SIG-M5 (cell line): ENCODE measurements around the gene CTH.
"Not testable (repeated sequence)": the region's sequence is repeated elsewhere in the genome, so short reads cannot be mapped to it uniquely, and the experiment has no call there.

Experiments
- DNase-seq: peaks from one replicate; lab custom pipeline; 2025; lab: John Stamatoyannopoulos, UW

The CTH gene

DNA sequence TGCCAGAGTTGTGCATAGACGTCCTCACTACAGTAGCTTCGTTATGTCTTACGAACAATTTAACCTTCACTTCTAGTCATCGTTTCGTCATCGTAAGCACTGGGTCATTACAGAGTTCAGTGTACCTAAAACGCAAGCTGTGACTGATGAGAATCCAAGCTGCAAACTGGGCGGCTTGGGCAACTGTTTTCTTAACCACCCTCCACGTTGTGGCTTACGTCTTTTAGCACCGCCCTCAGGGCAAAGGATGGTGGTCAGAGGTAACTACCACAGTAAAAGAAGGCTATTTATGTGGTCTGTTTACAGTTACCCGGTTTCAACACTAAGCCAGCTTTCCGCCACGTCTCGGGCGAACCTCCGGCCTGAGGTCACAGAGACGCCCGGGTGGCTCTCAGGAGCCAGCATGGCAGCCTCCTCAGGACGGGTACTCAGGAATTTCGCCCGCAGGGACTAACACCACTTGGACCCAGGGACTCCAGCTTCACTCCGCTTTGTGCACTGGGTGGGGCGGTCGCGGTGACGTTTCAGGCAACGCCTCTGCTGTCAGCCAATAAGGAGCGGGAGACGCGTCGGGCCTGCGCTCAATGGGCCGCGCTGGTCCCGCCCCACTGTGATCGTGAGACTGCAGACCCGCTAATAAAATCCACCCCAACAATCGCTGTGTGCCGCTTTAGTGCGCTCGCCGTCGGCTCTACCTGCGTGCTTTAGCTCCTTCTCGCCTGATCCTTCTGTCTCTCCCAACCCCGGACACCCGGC lies at the start of gene CTH:
CTH (plus strand) TSS at position 665 of the 756 bp plus-strand sequence. CDS start 148 bp downstream, outside the sequence.
- peak; percentile 67 for DNase-seq

DNA sequence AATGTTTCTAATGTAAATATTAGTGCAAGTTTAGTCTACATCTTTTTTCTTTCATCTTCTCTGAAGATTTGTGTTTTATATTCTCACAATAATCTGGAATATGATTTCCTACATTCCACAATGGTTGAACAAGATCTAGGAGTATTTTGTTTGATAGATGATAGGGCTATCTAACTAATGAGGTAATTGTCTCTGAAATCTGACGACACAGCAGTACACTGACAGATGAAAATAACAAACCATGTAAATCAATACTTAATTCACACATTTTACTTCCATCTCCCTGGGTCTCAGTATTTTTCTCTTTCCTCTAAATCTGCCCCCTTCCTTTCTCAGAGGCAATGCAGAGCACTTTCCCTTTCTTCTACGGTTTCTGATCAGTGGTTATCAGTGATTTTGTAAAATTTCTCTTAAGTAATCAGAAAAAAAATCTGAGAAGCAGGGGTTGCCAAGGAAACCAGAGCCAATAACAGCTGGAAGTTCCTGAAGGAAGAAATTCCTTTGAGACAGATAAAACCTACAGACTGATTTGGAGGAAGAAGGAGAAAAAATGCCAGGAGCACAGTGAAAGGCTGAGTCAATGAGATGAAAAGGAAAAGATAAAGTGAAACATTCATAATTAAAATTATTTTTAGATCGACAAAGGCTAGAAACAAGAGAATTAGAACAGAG lies 49.2 kb upstream of the CTH start:
- DNase-seq = no peak

DNA sequence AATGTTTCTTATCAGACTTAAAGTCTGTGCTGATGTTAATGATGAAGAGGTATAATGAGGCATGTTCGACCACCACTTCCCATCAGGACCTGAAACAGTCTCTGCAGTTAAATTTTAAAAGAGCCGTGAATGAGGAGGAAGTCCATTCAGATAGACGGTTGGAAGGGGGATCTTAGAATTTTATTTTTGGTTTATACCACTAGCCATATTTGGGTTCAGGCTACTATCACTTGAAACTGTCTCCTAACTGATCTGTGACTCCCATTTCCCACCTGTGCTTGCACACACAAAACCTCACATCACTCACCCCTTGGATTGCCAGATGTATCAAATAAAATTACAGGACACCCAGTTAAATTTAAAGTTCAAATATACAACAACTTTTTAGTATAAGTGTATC lies 46.6 kb upstream of the CTH start:
- no peak for DNase-seq

DNA sequence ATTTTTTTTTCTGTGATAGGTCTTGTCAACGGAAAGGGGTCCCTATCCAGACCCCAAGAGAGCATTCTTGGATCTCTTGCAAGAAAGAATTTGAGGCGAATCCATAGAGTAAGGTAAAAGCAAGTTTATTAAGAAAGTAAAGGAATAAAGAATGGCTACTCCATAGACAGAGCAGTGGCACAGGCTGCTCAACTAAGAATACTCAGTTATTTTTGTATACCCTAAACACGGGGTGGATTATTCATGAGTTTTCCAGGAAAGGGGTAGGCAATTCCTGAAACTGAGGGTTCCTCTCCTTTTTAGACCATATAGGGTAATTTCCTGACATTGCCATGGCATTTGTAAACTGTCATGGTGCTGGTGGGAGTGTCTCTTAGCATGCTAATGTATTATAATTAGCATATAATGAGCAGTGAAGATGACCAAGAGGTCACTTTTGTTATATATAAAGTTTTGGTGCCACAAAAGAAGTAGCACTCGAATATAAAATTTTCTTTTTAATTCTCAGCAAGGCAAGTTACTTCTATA lies 44.6 kb upstream of the CTH start:
- not testable (repeated sequence) for DNase-seq

DNA sequence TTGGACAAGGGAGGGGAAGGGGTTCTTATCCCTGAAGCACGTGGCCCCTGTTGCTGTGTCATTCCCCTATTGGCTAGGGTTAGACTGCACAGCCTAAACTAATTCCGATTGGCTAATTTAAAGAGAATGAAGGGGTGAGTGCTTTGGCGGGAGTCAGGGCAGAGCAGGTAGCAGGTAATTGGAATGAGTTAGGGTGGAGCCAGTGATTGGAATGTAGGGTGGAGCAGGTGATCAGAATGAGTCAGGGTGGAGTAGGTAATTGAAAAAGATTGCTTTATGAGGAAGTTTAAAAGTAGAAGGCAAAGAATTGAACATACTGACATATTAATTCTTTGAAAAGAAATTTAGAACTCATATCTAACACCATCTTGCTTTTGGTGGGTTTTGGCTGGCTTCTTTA lies 44.1 kb upstream of the CTH start:
- not testable (repeated sequence) for DNase-seq

DNA sequence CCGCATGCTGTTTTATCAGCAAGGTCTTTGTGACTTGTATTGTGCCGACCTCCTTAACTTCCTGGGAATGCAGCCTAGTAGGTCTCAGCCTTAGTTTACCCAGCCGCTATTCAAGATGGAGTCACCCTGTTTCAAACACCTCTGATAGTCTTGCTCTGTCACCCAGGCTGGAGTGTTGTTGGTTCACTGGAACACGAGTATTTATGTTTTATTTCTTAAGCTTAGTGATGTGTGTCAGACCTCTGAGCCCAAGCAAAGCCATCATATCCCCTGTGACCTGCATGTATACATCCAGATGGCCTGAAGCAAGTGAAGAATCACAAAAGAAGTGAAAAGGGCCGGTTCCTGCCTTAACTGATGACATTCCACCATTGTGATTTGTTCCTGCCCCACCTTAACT lies 43.7 kb upstream of the CTH start:
- not testable (repeated sequence) for DNase-seq

DNA sequence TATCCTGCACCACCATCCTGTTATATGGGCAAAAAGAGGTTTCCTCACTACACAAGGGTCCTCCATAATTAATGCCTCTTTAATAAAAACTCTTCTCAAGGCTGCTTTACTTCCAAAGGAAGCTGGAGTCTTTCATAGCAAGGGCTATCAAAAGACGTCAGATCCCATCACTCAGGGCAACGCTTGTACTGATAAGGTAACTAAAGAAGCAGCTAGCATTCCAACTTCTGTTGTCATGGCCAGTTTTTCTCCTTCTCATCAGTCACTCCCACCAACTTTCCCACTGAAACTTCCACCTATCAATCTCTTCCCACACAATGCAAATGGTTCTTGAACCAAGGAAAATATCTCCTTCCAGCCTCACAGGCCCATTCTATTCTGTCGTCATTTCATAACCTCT lies 39.5 kb upstream of the CTH start:
- not testable (repeated sequence) for DNase-seq

DNA sequence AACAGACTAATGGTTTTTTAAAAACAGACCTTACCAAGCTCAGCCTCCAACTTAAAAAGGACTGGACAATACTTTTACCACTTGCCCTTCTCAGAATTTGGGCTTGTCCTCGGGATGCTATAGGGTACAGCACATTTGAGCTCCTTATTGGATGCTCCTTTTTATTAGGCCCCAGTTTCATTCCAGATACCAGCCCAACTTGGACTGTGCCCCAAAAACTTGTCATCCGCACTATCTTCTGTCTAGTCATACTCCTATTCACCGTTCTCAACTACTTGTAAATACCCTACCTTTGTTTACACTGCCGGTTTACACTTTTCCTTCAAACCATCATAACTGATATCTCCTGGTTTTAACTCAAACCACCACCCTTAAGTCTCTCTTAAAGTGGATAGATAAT lies 38.6 kb upstream of the CTH start:
- DNase-seq = no peak

DNA sequence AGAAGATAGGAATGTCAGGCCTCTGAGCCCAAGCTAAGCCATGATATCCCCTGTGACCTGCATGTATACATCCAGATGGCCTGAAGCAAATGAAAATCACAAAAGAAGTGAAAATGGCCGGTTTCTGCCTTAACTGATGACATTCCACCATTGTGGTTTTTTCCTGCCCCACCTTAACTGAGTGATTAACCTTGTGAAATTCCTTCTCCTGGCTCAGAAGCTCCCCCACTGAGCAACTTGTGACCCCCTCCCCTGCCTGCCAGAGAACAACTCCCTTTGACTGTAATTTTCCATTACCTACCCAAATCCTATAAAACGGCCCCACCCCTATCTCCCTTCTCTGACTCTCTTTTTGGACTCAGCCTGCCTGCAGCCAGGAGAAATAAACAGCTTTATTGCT lies 37.5 kb upstream of the CTH start:
- not testable (repeated sequence) for DNase-seq

DNA sequence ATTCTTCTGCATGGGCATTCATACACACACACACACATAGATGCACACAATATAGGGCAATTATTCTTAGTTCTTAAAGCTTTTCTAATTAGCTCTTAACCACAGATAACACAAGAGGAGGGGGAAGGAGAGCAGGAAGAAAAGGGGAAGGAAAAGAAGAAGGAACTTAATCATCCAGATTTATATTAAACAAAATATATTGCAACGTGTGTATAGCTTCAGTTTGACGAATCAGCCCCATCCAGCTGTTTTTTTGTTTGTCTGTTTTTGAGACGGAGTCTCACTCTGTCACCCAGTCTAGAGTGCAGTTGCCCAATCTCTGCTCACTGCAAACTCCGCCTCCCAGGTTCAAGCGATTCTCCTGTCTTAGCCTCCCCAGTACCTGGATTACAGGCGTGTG lies 34.9 kb upstream of the CTH start:
- no peak for DNase-seq

DNA sequence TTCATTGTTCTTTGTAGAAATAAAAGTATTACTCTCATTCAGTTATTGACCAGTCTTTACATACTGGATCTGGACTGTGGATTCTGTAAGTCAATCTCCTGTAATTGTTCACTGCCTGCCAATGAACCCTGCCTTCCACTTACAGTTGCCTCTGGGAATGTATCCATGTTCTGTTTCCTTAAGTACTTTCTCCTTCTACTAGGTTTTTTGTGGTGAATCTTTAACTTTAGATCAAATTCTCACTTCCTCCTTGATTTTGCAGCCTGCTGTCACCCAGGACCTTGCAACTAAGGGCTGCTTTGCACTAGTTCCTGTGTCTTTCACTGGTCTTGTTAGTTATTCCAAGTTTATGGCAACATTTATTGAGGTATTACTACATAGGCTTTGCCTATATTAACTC lies 28.4 kb upstream of the CTH start:
- DNase-seq = no peak

DNA sequence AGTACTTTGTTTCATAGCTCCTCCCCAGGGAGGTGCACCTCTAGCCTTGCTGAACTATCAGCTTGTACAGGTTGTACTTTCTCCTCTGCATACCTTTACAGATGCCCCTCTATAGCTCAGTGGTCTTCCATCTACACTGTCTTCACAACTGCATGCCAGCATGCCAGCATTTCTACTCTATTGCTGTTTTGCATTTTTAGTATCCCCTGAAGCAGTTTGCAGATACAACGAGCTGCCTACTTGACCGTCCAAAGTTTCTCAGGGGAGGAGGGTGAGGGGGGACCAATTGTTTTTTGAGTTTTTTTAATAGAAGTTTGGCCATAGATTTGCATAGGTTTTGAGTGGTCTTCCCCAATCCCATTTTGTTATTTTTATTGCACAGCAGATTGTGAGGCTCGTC lies 27.6 kb upstream of the CTH start:
- DNase-seq = no peak

DNA sequence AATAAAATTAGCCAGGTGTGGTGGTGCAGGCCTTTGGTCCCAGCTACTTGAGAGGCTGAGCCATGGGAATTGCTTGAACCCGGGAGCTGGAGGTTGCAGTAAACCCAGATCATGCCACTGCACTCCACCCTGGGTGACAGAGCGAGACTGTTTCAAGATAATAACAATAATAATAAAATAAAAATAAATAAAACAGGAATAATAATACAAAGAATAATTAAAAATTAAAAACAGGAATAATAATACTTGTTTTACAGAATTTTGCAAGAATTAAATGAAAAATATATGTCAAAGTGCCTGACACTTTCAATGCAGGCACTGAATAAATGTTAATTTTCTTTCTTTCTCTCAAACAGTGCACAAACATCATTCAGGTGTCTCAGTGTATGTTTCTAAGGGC lies 26.5 kb upstream of the CTH start:
- DNase-seq = no peak

DNA sequence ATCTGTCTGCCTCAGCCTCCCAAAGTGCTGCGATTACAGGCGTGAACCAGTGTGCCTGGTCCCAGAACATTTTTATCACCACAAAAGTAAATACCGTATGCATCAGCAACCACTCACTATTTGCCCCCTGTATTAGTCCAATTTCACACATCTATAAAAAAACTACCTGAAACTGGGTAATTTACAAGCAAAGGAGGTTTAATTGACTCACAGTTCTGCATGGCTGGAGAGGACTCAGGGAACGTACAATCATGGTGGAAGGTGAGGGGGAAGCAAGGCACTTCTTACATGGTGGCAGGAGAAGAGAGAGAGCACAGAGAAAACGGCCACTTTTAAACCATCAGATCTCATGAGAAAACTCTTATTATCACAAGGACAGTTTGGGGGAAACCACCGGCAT lies 25.6 kb upstream of the CTH start:
- no peak for DNase-seq

DNA sequence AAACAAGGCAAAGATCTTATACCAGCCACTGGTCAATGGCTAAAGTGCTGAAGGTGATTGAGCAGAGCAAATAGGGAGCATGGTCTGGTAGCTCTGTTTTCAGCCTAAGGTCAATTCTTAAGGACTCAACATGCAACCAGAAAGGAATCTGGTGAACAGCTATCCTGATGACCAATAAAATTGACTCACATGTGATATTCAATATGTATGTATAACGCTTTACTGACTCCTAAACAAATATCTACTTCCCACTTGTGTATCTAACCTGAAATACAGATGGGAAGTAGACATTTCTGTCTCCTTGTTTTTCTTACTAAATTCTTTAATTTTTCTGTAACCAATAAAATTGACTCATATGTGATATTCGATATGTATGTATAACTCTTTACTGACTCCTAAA lies 24.9 kb upstream of the CTH start:
- no peak for DNase-seq

DNA sequence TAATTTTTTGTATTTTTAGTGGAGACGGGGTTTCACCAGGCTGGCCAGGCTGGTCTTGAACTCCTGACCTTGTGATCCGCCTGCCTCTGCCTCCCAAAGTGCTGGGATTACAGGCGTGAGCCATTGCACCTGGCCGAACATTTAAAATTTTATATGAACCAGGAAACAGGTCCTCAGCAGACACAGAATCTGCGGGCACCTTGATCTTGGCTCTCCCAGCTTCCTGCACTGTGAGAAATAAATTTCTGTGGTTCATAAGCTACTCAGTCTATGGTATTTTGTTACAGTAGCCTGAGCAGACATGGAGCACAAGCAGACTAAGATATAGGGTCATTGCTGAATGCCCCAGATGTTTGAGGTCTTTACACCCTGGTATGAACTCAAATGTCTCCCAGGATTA lies 23.6 kb upstream of the CTH start:
- DNase-seq = no peak

DNA sequence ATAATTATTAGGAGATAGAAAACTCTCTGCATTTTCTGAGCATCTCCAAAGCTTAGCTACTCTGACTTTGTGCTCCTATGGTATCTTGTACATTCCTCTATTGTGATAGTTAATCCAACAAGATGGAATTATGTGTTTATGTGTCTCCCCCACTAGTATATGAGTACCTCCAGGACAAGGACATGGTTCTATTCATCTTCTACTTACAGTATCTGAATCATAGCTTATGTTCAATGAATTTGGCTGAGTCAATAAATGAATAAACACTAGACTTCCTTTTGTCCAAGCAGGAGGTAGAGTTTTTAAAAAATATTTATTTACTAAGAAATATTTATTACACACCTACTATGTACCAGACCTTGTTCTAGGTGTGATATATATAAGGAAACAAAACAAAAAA lies 18.4 kb upstream of the CTH start:
- DNase-seq = no peak

DNA sequence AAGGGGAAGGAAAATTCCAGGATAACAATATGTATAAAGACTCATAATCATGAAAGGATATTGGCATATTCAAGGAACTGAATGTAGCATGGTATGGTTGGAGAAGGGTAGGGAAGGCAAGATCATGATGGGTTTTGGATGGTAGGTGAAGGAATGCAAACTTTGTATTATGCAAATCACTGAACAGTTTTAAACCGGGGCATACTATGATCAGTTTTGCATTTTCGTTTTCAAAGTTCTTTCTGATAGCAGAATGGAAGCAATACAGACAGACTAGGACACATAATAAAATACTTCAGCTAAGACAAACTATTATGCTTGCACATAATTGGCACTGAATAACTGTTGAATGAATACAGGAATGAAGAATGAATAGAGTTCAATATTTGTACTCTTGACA lies 14.5 kb upstream of the CTH start:
- no peak for DNase-seq

DNA sequence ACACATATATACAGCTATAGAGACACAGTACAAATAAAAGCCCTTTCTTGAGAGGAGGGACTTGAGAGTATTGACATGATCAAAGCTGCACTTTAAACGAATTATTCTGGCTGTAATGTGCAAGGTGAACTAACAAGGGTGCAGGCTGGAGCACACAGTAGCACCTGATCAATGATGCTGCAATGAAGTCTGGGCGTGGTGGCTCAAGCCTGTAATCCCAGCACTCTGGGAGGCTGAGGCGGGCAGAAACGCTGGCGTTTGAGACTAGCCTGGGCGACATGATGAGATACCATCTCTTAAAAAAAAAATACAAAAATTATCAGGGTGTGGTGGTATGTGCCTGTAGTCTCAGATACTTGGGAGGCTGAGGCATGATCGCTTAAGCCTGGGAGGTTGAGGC lies 14.1 kb upstream of the CTH start:
- DNase-seq = no peak

DNA sequence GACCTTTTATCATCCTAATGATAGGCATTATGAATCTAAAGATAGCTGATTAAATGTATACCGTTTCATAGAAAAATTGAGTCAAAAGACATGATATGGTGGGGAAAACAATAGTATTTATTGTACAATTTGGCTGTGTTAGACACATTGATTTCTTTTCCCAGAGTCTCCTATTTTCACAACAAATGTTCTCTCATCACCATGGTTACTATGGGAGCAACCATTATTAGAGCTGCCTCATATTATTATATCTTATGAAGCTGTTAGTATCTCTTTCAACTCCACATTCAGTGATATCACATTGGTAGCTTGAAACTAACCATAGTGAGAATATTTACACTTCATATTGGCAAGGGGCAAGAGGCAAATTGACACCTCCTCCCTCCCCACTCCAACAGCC lies 10.7 kb upstream of the CTH start:
- no peak for DNase-seq

DNA sequence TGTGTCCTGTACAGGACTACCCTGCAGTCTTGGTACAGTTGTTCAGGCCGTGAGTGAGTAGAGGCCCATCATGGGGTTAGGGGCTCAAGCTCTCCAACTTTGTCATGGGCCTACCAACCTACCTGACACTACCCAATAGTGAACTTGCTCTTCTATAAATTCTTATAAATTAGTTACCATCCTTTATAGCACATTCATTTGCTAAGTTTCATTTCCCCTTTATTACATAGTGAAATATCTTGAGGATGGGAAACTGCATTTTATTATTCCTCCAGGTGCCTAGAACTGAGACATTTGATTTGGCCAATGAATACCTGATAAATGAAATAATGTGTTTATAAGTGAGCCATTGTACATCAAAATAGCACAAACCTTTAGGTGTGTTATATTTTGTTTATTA lies 9.1 kb upstream of the CTH start:
- DNase-seq = no peak

DNA sequence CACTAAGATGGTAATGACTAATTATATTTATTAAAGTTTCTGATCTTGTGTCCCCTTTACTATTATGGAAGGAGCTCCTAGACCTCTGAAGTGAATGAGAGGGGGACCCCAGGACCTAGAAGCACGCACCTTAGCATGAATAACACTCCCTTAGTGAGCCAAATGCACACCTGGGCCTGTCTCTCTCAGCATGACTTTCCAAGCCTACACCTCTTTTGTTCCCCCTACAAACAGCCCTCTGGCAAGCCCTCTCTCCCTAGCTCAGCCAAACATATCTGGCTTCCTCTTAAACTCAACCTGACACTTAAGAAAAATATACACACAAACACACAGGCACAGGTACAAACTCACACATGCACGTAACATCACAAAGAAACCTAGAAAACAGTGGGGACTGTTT lies 7.3 kb upstream of the CTH start:
- no peak for DNase-seq

DNA sequence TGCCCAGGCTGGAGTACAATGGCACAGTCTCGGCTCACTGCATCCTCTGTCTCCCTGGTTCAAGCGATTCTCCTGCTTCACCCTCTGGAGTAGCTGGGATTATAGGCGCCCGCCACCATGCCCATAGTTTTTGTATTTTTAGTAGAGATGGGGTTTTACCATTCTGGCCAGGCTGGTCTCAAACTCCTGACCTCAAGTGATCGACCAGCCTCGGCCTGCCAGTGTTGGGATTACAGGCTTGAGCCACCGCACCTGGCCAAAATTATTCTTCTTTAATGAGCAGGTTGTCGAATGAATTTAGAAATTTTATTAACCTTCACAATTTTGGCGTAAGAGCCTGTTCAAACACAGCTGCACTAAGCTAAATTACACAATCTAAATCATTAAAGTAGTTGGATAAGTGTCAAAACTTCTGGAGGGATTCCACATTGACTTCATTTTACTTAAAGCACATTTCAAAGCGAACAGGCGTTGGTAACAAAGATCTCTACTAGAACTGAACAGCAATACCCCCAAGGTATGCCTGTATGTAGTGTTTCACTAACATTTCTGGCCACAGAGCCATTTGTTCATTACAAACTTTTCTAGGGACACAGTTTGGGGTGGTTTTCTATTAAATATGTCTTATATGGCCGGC lies 5.2 kb upstream of the CTH start:
- no peak for DNase-seq
